Measurements from ENCODE around the gene PABPN1L. TPM values are rescaled to one million over a fixed set of nuclear protein-coding genes. Genes with fewer than 3 reads are reported as not detected.

The PABPN1L gene
- total and polyA plus RNA-seq, 2 donors (not counting 3 experiments of a cell fraction or from before 2014, with no cell fraction given), result not detected

GRCh38 chr16:88912556-88912955, 46.1 kb upstream of the PABPN1L start:
- Histone ChIP-seq H3K4me1 (ENCODE audit: control insufficient read depth, extremely low read depth, insufficient read depth, low read length) (no peaks in the 10 kb centered on the region), H3K9ac (replicated peaks; ENCODE audit: extremely low read depth, insufficient read depth, low read length) (no peak overlapping the region), H3K9me1 (replicated peaks; ENCODE audit: control insufficient read depth, extremely low read depth, insufficient read depth, low read length) (no peaks in the 10 kb centered on the region), H3K36me3 (ENCODE audit: control insufficient read depth in 2 of 2, extremely low read depth in 1 of 2, insufficient read depth in 2 of 2, low read length in 2 of 2) (no peaks in the 10 kb centered on the region), H3K9me3 (replicated peaks; ENCODE audit: control insufficient read depth, insufficient read depth, low read length) (no peaks in the 10 kb centered on the region), H3K4me2 (ENCODE audit: insufficient read depth, low read length) (no peak overlapping the region), H3K79me2 (ENCODE audit: control insufficient read depth, insufficient read depth, low read length) (no peaks in the 10 kb centered on the region), H3K4me3 (replicated peaks in 1 of 3; ENCODE audit: insufficient read depth in 1 of 3, low read depth in 1 of 3, low read length in 3 of 3) (no peak overlapping the region), H2AFZ (ENCODE audit: low read depth, low read length) (no peak overlapping the region), H3K27me3 (ENCODE audit: control insufficient read depth in 2 of 2, insufficient read depth in 2 of 2, low read length in 2 of 2) (no peaks in the 10 kb centered on the region), H3K27ac (ENCODE audit: insufficient read depth, low read depth, low read length) (no peak overlapping the region), H4K20me1 (replicated peaks; ENCODE audit: control insufficient read depth, extremely low read depth, insufficient read depth, low read length) (no peaks in the 10 kb centered on the region)
- FAIRE-seq (no peak), DNase-seq (ENCODE audit: low read depth, low spot score) (no peak)
- no peak for TF ChIP-seq GATA2 (IDR thresholded peaks at IDR 0.05; ENCODE audit: insufficient read depth, insufficient read length, low read depth, low read length)
- TF ChIP-seq POLR2AphosphoS5 (IDR thresholded peaks at IDR 0.05; ENCODE audit: insufficient read depth, low read depth, low read length), result no peak
- TF ChIP-seq EZH2 (IDR thresholded peaks at IDR 0.05; ENCODE audit: borderline replicate concordance, low read depth, low read length, severe bottlenecking), result no peak
- TF ChIP-seq POLR2A (IDR thresholded peaks at IDR 0.05; ENCODE audit: low read depth, low read length), result no peak
- TF ChIP-seq CTCF (IDR thresholded peaks at IDR 0.05; ENCODE audit: extremely low read depth in 1 of 2, insufficient read depth in 1 of 2, low read depth in 1 of 2, low read length in 2 of 2), result no peak
- TF ChIP-seq MYC (IDR thresholded peaks at IDR 0.05; ENCODE audit: low read depth, low read length), result no peak
- TF ChIP-seq JUN (IDR thresholded peaks at IDR 0.05; ENCODE audit: borderline replicate concordance, insufficient read depth, insufficient read length, low read depth), result no peak
- no peak for TF ChIP-seq MAX (IDR thresholded peaks at IDR 0.05; ENCODE audit: insufficient read depth, insufficient read length)
- no peak for TF ChIP-seq FOS (IDR thresholded peaks at IDR 0.05; ENCODE audit: borderline replicate concordance, insufficient read depth, low read length)
- POLR2A ChIA-PET, result no interaction called here
- CTCF ChIA-PET, result no interaction called here
- intact Hi-C loops (cut with micrococcal nuclease) (no loop called here), dilution Hi-C loops (cut with MboI; ENCODE audit: extremely low pct_ligation_motif_present, low sequenced_read_pairs) (no loop called here)
- no TSS peak for BruUV-seq (replicated peaks)

Measured in endothelial cell of umbilical vein (primary cell).